ENCODE results near the gene RNF208.

Gene RNF208

DNA sequence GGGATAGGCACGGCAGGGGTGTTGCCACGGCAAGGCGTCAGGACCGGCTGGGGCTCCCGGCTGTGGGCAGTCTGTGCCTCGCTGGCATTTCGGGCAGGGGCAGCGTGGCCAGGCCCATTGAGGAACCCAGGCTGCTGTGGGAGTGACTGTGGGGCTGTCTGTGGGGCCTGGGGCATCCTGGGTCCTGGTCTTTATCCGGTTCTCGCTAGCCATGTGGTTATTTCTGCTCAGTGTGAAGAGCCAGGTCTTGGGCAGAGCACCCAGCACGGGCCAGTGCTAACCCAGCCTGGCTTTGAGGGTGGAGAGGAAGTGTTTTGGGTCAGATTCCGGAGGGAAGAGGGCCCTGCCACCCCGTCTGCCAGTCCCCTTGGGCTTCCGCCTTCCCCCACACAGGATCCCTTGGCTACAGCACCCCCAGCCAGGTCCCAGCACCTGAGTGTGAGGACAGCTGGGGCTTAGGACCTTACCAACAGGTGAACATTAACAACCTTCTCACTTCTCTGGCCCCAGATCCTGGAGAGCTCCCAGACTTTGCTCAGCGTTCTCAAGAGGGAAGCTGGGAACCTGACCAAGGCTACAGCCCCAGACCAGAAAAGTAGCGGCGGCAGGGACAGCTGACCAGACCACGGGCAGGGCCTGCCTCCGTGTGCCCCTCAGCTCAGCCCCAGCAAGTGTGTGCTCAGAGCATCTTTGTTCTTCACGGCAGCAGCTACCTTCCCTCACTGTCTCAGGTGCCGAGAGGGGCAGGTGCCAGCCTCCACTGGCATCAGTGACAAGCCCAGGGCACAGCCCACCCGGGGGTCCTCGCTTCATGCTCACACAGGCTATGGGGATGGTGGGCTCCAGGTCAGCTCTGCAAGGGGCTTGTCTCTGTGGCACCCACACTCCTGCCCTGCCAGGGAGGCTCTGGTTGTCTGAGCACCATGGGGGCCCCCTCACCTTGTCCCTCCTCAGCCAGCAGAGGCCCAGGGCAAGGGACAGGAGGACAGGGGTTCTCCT lies 32.4 kb downstream of the RNF208 start:
- DNase-seq: no peak

DNA sequence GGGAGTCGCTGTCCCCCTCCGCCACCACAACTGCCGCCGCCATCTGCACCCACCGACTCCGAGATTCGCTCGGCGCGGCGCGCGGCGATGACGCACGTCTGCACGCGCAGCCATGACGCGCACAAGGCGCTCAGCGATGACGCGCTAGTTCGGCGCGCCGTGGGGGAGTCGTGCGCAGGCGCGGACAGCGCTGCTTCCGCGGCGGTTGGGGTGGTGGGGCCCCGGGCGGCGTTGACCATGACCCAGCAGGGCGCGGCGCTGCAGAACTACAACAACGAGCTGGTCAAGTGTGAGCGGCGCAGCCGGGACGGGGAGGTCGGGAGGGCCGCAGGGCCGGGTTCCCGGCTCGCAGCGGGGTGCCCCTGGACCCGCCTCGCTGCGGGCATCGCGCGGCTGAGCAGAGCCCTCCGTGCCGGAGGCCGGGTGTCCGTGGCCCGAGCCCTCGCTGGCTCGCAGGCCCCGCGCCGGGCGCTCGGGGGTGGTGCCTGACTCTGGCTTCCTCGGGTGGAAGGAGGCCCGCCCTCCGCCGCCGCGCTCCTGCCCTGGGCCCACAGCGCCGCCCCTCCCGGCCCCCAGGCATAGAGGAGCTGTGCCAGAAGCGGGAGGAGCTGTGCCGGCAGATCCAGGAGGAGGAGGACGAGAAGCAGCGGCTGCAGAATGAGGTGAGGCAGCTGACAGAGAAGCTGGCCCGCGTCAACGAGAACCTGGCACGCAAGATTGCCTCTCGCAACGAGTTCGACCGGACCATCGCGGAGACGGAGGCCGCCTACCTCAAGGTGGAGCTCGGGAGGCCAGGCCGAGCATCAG lies 33.3 kb downstream of the RNF208 start, which contains the start of the genes ANAPC2 and SSNA1:
ANAPC2 (minus strand) TSS at position 71 of the 807 bp plus-strand sequence; CDS start at position 43, 28 bp downstream.
SSNA1 (plus strand) TSS at position 187 of the 807 bp plus-strand sequence; CDS start at position 238, 51 bp downstream.
- DNase-seq: peak; percentile 96

DNA sequence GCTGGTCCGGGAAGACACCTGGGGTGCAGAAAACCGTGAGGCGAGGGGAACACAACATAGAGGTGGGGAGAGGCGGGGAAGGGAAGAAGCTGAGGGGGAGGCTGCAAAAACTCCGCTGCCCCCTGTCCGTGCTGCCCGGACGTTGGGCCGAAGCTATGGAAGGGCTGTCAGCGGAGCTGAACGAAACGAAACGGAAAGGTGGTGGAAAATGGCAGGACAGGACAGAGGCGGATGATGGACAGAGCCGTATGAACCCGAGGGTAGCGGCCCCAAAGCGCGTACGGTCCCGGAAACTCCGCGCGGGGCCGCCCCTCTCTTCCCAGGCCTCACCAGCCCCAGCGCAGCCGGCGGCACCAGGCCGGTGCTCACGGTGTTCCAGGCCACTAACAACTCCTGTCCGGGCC lies 34.0 kb downstream of the RNF208 start:
- no peak for DNase-seq

- DNase-seq: no peak
Measured at GRCh38 chr9:137187386-137187785, 34.7 kb downstream of the RNF208 start.

- no peak for DNase-seq
Measured at GRCh38 chr9:137186385-137186784, 35.7 kb downstream of the RNF208 start.

DNA sequence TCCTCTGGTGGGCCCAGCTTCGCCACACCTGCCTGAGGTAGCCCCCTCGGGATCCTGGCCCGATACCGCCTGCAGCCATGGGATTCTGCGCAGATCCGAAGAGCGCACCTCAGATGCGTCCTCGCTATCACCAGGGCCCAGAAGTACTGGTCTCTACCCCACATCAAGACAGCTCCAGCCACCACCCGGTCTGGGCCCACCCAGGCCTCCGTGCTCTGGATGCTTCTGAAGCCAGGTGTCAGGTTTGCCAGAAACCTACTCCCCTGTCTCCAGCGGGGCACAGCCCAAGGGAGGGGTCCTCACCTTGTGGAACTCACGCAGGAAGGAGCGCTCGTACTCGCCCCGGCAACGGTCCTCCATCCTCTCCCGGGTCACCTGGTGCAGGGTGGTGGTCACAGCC lies 36.1 kb downstream of the RNF208 start:
- DNase-seq: no peak

DNA sequence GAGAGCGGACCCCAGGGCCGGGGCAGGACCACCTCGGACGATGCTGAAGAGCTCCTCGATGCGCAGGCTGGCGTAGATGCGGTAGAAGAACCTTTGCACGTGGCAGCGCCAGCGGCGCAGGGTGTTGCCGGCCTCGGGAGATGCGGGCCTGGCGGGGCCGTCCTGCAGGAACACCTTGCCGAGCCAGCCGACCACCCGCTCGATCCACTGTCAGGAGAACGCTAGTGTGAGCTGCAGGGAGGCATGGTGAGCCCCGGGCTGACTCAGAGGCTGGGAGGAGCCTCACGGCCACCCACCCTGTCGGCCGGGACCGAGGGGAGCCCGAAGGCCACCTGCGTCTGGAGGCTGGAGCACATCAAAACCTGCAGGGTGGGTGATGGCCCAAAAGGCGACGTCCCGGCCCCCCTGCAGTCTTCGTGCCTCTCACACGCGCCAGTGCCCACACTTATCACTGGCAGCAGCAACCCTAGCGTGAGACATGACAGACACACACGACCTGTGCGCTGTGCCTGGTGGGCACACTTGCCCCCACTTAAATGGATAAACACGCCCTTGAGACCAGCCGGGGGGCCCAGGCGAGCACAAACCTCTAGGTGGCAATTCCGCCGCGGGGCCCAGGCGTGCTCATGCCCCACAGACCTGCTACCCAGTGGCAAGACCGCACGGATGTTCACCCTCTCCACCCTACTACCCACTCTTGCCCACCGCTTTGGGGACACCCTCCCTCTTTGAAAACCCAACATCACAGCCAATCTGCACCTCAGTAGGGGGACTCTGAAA lies 37.0 kb downstream of the RNF208 start:
- DNase-seq: no peak

- no peak for DNase-seq
Measured at GRCh38 chr9:137183980-137184595, 38.0 kb downstream of the RNF208 start.

DNA sequence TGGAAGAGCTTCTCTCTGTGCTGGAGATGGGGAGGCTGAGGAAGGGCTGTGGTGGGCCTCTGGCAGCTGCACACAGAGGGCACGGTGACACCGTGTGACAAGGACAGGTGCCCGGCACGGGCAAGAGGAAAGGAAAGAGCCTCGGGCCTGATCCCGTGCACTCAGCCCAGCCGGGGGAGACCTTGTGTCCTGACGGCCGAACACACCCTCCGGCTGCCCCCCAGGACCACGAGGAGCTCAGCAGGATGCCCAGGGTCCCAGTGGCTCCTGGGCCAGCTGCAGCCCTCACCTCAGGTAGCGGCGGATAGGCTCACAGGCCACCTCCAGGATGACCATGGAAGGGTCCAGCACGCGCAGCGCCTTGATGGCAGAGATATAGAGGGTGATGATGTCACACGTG lies 39.2 kb downstream of the RNF208 start:
- DNase-seq: no peak

DNA sequence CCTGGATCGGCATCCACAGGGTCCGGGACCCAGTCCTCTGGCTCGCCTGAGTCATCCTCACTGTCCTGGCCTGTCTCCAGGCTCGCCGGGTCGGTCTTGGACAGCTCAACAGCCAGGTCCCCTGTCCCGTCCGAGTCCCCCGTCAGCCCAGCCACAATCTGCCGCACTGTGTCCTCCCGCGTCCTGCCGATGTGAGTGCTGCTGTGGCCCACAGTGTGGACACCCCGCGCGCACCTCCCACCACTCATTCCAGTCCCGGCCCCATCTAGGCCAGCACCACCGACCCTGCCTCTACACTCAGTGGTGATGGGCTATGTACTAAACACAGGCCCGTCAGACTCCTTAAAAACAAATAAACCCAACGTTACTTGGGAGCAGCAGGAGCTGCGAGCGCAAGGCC lies 40.4 kb downstream of the RNF208 start:
- DNase-seq: no peak

DNA sequence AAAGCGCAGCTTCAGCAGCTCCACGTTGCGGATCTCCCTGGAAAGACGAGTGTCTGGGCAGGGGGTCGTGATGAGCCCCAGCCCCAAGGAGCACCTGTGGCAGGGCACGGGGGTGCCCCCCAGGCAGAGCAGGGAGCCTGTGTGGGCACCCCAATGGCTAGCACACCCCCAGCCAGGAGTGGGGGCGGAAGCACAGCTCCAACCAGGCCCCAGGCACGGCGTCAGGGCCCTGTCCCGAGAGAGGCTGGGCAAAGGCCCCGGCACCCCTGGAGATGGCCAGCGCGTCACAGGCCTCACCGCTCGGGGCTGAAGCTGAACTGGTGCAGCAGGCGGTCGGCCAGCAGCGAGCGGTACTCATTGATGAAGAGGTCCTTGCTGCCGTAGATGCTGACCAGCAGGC lies 41.5 kb downstream of the RNF208 start:
- DNase-seq: no peak

- no peak for DNase-seq
Measured at GRCh38 chr9:137179761-137180160, 42.3 kb downstream of the RNF208 start.

GRCh38 chr9:137178939-137179630 lies 43.0 kb downstream of the RNF208 start:
- DNase-seq: no peak

- no peak for DNase-seq
Measured at GRCh38 chr9:137178201-137178938, 43.7 kb downstream of the RNF208 start.

DNA sequence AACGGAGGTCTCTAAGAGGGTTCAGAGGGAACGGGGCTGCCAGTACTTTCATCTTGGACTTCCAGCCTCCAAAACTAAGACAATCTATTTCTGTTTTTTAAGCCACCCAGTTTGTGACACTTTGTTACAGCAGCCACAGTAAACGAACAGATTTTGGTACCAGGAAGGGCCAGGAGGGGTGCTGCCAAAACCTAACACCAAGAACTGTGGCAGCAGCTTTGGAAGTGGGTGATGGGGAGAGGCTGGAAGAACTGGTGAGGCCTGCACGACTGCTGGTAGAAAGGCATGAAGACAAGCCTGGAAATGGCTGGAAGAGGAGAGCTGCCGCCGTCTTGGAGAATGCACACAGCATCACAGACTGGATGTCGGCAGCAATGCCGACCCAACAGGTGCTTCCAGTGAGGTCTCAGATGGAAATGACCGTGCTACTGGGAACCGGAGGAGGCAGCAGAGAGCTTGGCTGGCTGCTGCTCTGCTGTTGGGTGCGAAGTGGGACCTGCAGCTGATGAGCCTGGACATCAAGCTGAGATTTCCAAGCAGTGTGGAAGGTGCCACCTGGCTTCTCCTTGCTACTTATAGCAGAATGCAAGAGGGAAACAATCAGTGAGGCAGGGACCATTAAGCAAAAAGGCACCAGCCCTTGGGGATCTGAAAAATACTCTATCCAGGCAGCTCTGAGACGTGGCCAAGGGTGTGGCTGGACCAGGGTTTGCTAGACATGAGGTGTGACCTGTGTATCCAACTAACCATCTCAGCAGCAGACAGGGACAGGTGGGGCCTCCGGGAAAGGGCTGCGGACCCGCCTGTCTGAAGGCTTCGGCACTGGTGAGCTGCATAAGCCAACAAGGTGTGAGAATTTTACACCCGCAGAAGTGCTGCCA lies 45.5 kb downstream of the RNF208 start:
- DNase-seq: no peak

- no peak for DNase-seq
Measured at GRCh38 chr9:137175345-137175961, 46.6 kb downstream of the RNF208 start.

DNA sequence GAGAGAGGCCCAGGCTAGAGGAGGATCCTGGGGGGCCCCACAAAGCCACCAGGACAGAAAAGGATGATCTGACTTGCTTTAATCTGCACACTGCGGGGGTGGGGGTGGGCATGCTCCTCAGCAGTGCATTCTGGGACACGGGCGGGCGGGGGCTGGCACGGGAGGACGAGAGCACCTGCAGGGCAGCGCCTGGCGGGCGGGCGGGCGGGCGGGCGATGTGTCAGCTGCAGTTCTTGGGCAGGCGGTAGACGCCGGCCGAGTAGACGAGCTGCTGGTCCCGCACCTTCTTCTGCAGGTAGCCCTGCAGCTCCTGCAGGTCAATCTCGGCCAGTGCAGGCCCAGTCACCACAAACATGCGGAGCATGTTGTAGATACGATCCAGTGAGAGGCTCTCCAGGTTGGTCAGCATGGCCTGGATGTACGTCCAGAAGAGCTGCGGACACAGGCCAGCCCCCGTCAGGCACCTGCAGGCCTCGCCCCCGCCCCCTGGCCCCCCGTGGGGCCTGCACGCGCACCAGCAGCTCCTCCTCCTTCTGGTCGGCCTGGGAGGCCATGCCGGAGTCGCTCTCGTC lies 47.2 kb downstream of the RNF208 start:
- DNase-seq: no peak

- no peak for DNase-seq
Measured at GRCh38 chr9:137173796-137174664, 48.0 kb downstream of the RNF208 start.
